Hematopoietic multipotent progenitor cell treated with erythropoietin and hydrocortisone succinate and interleukin-3 and kit ligand, for 17 days (in vitro differentiated cells): Measurements from ENCODE around the gene PCDH9.
"Not testable (repeated sequence)": the region's sequence is repeated elsewhere in the genome, so short reads cannot be mapped to it uniquely, and the experiment has no call there.

Experiments used
- DNase-seq: peaks from one replicate; pipeline ENCODE4 v3.0.0-alpha.2; 2015; ENCODE audit warnings: low spot score

The PCDH9 gene

DNA sequence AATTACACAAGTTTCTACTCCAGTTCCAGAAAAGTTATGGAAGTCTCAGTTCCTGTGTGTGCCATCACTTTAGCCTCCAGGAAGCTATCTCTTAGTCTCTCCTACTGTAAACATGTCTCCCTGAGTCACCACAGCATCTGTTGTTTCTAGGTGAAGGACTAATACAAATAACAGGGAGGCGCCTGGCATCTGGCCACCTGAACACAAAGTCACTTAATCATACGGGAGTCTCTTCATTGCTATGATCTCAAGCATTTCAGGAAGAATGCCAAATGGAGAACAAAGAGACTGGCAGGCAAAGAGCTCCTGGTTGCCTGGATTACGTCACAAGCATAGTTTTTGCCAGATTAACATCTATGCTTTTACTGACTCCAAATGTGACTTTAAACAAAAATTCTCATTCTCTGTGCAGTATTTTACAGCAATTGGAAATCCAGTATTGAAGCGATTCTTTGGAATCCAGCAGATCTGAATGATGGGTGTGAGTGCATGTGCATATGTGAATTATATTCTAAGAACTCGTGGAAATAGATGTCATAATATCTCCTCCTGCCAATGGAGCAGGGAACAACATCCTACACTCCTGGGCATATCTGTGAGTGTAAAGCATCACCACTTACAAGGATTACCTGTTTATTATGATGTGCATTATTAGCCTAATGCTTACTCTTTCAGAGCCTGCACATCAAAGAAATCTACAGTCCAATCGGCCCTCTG lies 572.8 kb downstream of the PCDH9 start:
- DNase-seq, result no peak

DNA sequence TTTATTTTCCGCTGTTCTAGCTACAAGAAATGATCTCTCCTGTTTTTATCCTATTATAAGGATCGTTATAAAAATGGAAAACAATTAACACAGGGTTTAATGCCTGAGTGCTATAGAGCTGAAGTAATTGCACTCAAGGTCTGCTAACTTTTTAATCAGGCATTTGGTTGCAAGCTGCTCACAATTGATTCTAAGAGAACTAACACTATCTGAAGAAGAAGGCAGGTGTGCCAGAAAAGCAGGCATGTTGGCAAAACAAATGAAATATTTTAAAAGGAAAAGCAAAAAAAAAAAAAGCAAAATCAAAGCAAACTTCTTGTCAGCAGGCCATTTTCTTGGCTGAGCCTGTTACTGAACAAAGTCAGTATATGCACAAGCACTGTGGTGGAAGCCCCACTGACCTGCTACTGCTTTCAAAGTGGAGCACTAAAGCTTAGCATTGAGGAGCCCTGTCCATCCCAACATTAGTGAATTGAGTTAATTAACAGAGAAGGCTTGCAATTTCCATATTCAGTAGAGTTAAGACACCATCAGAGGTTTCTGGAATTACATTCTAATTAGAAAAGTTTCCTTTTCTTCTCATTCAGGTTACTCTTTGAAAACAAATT lies 574.2 kb downstream of the PCDH9 start:
- no peak for DNase-seq

DNA sequence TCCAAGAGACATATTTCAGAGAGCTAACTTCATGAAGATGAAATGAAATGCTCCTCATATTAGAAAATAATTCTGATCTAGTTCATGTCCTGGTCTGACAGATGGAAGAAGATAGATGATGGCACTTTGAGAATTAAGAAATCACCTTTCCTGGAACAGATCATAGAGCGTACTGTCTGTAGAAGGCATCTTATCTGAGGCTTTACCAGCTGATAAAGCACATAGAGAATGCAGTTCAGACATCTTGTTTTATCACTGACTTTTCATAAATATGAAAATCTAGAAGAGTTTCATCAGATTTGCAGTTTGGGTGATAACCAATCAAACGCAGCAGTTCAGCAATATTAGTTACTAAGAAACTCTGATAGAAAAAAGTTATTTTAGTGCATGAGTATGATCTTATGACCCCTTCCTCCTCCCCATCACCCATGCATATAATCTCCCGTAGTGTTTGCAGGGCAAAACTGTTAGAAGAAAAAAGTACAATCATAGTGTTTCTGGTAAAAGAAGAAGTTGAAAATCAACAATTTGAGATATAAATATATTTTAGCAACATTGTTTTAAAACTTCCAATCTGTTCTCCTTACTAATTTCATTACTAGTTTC lies 585.2 kb downstream of the PCDH9 start:
- no peak for DNase-seq

DNA sequence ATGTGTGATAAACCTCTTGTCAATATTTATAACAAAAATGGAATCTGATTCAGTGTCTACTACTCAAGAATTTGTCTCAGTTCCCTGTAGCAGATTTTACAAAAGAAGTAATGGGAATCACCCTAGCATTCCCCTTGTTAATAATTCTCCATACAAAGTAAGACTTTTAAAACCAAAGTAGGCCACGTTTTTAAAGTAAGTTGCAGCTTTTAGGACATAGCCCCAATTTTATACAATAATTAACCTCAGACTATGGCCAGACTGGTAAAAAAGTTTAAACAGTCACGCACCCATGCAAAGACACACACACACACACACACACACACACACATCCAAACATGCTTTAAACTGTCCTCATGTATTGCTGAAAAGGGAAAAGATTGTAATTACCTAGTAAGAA lies 589.9 kb downstream of the PCDH9 start:
- DNase-seq, result no peak

DNA sequence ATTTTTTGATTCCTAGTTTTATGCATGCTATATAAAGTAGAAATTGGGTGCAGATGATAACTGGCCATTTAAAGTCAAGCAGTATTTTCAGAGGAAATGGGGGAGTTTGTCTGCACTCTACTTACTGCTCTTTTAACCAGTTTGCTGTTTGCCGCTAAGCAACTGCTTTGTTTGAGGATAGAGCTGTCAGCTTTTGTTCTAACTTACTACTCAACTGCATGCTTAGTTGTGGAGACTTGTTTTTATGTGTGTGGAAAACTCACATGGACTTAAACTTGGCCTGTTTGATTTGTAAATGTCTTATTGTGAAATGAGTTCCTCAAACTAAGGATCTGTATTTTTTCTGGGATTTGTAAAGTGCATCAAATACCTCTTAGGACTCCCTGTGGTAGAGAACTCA lies 591.1 kb downstream of the PCDH9 start:
- no peak for DNase-seq

DNA sequence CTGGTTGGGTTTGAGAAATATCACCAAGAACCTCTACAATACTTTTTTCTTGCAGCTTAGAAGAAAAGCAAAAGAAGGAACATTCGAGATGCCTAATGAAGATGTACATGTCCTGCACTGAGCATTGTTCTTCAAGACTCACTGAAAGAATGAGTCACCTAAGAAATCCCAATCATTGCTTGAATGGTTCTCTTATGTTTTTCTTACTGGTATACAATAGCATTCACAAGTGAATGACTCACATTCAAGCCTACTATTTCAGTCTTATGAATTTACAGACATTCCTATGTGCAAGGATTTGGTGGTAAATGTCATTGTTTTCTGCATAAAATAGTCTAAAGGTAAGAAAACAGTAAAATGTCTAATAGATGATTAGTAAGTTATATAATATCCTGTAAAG lies 594.6 kb downstream of the PCDH9 start:
- DNase-seq, result no peak

DNA sequence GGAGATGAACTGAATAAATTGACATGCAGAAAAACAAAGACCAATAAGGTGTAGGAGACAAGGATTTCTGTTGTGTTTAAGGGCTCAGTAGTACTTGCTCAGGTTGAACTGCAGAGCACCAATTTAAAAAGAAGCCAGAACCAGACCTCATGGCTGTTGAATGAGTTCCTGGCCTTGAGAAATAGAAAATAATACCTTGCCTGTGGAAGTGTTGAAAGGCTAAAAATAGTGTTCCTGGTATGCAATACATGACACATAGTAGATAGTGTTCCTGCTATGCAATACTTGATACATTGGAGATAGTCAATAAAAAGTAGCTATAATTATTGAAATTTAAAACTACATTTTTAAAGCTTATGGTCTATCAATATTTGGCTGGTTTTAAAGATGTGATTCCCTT lies 595.8 kb downstream of the PCDH9 start:
- no peak for DNase-seq

DNA sequence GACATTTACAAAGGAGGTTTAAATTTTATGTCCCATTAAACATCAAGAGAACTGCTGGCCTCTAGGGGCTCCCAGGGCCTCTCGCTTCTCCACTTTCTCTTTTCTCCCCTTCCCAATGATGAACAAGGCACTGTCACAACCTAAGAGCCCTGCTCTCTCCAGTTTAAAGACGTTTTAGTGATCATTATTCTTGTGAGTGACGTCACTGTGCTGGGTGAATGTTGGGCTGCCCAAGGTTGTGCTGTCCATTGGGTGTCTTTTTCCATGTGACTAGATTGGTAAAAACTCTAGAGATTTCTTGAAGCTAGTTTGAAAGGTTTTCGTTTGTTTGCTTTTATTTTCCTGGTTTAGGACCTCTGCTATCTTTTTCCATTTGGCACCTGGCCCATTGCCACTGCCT lies 602.6 kb downstream of the PCDH9 start:
- DNase-seq, result no peak

DNA sequence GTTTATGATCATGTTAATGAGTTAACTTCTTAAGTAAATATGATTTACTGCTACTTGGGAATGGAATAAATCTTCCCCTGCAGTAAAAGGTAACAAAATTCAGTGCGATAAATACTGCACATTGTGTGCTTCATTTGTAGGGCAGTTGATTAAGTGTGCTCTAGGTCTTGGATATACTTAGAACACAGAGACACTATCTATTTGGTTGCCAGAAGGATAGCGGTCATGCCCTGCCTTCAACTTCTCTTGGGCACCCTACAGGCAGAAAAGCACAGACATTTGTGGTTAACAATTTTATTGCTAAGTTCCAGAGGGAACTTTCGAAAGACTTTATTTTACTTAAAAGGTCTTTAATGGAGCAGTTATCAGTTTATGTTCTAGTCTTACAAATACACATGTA lies 605.8 kb downstream of the PCDH9 start:
- DNase-seq, result no peak

DNA sequence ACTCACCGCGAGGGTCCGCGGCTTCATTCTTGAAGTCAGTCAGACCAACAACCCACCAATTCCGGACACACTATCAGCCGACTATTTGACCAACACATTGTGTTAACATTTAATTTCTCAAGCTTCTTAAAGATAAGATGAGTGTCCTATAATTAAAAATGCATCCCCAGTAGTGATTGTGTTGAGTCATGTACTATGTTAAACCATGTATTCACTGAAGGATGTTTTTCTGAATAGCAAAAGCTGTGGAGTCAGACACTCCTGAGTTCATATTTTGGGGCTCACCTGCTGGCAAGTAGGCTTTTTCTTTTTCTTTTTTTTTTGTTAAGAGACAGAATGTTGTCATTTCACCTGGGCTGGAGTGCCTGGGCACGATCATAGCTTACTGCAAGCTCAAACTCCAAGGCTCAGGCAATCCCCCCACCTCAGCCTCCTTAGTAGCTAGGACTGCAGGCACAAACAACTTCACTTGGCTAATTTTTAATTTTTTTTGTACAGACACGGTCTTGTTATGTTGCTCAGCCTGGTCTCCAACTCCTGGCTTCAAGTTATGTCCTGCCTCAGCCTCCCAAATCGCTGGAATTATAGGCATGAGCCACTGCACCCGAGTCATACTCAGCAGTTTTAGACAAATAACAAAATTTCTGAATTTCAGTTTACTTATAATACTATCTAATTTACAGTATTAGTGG lies 606.9 kb downstream of the PCDH9 start:
- DNase-seq, result no peak

DNA sequence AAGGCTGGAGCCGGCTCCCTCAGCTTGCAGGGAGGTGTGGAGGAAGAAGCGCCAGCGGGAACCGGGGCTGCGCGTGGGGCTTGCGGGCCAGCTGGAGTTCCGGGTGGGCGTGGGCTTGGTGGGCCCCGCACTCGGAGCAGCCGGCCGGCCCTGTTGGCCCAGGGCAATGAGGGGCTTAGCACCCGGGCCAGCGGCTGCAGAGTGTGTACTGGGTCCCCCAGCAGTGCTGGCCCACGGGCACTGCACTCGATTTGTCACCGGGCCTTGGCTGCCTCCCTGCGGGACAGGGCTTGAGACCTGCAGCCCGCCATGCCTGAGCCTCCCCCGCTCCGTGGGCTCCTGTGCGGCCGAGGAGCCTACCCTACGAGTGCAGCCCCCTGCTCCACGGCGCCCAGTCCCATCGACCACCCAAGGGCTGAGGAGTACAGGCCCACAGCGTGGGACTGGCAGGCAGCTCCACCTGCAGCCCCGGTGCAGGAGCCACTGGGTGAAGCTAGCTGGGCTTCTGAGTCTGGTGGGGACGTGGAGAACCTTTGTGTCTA lies 608.2 kb downstream of the PCDH9 start:
- not testable (repeated sequence) for DNase-seq

DNA sequence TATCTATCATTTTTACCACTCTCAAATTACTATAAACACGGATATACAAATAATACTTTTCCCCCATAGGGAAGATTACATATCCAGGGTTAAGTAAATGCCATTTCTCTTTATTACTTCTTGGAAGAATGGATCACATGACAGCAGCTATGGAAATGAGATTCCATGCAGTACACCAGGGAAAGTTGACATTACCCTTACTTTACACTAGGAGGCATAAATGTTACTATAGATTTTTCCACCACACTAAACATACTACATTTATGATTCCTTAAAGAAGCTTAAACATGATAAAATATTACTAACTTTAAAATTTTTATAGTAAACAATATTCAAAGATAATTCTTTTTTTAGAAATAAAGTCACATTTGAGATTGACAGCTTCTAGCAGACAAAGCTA lies 611.4 kb downstream of the PCDH9 start:
- DNase-seq, result no peak

DNA sequence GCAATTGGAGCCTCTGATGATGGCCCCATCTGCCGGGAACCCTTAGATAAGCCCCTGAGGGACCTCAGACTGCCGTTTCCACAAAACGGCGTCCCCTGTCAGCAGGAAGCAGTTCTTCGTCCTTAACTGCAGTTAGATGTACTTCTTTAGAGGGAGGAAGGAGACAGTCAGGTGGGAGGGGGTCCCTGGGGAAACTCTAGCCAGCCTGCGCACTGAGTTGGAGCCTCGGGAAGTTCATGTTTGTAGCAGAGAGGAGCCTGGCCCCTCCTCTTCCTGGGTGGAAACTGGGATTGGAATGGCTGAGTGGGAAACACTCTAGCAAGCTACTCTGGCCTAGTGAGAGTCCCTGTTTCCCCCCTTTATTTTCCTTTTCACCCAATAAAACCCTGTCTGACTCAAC lies 612.4 kb downstream of the PCDH9 start:
- no peak for DNase-seq

DNA sequence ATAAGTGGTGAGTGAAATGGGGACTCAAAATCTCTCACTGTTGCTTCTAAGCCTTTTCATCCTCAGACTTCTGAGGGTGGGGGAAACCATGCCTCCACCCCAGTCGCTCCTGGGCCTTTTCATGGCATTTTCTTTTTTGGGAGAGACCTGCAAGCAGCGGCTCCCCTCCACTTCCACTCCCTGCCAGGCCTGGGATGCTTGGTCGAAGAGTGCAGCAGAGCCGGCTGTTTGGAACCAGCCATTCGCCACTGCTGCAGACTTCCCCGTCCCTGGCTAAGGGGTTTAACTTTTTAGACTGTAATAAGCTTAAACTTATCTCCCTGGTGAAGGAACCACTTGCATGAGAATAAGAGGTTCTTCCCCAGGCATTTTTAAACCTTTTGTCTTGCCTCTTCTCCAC lies 617.2 kb downstream of the PCDH9 start:
- DNase-seq, result no peak

DNA sequence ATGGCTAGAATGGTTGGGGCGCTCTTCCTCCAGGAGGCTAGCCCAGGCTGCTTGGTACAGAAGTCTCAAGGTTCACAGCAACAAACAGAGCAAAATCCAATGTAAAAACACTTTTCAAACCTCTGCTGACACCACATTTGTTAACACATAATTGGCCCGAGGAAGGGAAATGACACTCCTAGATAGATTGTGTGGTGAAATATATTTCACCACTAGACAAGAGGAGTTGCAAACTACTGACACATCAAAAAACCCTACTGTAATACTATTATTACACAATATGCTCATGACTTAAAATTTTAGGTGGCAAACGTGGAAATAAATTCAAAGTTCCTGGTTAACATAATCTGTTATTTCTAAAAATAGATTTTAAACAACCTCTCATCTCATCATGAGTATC lies 643.6 kb downstream of the PCDH9 start:
- no peak for DNase-seq

DNA sequence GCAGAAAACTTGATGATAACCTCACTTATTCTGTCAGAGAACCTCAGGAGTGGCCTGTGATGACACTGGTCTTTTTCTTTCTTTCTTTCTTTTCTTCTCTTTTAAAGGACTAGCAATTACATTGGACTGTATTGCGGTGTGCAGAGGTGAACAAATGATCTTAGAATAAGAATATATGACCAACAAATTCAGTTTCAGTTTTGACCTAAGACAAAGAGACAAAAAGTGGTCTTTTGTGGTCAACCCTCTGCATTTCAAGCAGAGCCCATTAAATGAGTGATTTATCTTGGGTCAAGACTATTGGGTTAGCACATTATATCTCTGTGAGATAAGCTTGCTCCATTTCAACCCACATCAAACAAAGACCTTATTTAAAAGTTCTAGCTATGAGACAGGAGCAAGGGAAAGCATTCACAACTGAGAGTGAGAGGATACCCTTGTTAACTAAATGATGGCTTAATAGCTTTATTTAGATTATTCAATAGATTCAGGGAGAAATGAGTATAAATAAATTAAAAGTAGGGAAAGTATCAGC lies 644.4 kb downstream of the PCDH9 start:
- no peak for DNase-seq

DNA sequence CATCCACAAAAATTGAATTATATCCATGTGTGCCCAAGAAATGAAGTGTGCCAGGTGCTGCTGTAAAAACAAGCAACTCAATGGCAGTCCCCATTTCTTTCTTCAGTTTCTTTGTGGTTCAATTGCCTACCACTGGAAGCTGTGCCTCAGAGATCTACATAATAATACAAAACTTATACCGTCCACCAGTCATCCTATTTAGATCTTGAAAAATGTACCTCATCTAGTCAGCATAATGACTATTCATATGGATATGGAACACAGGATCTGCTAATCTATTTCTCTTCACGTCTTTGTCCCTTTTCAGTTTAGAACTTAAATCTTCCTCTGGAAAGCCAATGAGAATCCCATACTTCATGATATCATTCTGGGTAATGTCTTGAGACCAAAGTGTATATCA lies 648.5 kb downstream of the PCDH9 start:
- no peak for DNase-seq

DNA sequence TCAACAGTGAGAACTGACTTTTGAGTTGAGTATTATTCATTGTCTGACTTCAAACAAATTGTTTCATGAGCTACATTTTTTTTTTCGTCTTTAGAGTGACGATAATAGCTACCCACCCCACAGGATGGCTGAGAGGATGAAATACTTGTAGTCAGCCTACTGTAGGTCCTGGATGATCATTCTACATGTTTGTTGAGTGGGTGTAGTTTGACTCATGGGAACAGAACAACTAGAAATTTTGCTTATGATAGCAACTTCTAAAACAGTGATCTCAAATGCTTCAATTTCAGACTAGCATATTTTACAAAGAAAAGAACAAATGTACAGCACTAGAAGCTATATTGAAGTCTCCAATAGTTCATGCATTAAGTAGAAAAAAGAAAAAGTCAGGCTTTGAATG lies 651.8 kb downstream of the PCDH9 start:
- DNase-seq, result no peak

DNA sequence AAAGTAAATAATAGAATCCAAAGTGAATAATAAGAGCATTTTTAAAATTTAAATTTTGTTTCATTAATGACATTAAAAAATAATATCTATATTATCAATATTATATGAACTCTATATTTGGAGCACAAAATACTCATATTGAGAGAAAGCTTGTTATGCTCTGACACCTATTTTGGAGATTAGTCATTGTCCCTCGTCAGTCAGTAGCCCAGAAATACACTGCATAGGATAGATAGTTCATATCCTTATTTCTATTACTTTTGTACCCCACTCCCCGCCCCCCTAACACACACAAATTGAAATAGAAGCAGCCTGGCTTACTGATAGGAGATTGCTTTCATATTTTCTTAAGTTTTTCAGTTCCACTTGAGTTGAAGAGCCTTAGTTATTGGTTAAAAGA lies 652.8 kb downstream of the PCDH9 start:
- no peak for DNase-seq

DNA sequence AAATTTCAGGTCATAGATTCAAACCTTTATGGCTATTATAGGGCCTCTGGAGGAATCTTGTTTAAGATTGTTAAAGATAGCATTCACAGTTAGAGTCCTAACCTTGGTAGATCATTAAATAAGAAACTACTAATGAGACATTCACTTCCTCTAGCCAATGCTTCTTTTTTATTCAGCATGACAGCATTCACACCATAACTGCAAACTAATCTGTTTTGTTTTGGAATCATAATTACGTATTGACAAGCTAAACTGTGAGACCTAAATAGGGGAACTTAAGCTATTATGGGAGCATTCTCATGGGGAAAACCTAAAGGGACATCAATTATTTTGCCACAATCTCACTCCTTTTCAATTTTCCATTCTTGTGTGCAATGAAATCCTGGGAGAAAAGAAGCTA lies 653.8 kb downstream of the PCDH9 start:
- no peak for DNase-seq

DNA sequence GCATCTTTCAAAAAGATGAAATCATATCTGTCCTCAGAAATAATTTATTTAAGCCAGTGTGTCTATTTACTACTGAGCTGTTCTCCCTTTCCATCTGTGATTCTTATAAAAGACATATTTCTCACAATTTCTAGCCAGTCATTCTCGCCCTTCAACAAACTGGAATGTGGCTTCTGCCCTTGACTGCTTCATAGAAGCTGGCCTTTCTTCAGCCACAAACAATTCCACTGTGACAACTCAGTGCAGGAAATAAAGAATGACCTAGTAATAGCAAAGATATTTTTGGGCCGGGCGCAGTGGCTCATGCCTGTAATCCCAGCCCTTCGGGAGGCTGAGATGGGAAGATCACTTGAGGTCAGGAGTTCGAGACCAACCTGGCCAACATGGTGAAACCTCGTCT lies 655.5 kb downstream of the PCDH9 start:
- no peak for DNase-seq

DNA sequence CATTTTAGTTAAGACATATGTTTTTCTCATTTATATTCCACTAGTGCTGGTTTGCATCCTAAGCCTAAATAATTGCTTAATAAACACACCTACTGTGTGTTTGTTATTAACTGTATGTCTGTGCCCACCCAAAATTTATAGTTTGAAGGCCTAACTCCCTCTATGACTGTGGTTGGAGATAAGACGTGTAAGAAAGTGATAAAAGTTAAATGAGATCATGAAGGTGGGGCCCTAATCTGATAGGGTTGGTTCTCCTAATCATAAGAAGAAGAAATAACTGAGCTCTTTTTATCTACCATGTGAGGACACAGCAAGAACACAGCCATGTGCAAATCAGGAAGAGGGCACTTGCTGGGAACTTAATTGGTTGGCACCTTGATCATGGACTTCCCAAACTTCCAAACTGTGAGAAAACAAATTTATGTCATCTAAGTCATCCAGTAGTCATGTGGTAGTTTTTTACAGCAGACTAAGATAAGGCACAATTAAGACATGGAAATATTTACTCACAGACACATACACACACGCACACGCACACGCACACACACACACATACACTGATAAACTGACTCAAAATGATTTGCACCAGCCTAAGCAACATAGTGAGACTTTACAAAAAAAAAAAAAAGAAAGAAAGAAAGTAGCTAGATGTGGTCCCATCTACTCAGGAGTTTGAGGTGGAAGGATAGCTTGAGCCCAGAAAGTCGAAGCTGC lies 662.1 kb downstream of the PCDH9 start:
- DNase-seq, result no peak
